ENCODE results near the gene GGTA1.

DNA sequence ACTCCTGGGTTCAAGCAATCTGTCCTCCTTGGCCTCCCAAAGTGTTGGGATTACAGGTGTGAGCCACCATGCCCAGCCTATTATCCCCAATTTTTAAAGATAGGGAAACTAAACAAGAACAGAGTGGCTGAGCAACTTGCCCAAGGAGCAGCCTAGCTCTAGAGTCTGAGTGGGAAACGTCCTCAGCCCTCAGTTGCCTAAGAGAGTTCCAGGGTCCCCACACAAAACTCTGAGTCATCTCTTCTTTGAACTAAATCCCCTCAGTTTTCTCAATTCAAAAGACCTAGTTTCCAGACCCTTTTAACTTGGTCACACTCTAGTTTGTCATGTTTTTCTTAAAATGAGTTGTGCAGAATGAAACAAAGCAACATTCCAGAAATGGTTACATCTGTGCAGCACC, 33.5 kb downstream of the GGTA1 start:
- TF ChIP-seq, protein P1, sequence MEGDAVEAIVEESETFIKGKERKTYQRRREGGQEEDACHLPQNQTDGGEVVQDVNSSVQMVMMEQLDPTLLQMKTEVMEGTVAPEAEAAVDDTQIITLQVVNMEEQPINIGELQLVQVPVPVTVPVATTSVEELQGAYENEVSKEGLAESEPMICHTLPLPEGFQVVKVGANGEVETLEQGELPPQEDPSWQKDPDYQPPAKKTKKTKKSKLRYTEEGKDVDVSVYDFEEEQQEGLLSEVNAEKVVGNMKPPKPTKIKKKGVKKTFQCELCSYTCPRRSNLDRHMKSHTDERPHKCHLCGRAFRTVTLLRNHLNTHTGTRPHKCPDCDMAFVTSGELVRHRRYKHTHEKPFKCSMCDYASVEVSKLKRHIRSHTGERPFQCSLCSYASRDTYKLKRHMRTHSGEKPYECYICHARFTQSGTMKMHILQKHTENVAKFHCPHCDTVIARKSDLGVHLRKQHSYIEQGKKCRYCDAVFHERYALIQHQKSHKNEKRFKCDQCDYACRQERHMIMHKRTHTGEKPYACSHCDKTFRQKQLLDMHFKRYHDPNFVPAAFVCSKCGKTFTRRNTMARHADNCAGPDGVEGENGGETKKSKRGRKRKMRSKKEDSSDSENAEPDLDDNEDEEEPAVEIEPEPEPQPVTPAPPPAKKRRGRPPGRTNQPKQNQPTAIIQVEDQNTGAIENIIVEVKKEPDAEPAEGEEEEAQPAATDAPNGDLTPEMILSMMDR (conservative IDR thresholded peaks at IDR 0.05; ENCODE audit: low read depth in 2 of 2) = no peak
- no peak for TF ChIP-seq EZH2 (IDR thresholded peaks at IDR 0.05; ENCODE audit: low read depth, unreplicated experiment)
- no peak for TF ChIP-seq POLR2AphosphoS5 (IDR thresholded peaks at IDR 0.05; ENCODE audit: low read depth)

Data from GM23338 (cell line).